Large intestine (tissue), 3 donors: ENCODE results near the gene EHMT1. TPM values are rescaled to one million over a fixed set of nuclear protein-coding genes. Genes with fewer than 3 reads are reported as not detected.

Experiments
- DNase-seq, 2 donors: peaks; one replicate each; pipeline versions ENCODE4 v3.0.0 to v3.0.0-alpha.2; 2013
- H3K27ac ChIP-seq: one replicate; pipeline ENCODE4 v1.5.1; 2013; ENCODE audit warnings: low read length
- H3K27me3 ChIP-seq: 2 replicates; pipeline ENCODE4 v1.6.1; 2013; ENCODE audit warnings: low read length; ENCODE audit not compliant: control insufficient read depth, insufficient read depth
- H3K36me3 ChIP-seq: 2 replicates; pipeline ENCODE4 v1.6.1; 2013; ENCODE audit warnings: low read length; ENCODE audit not compliant: control insufficient read depth, insufficient read depth
- H3K4me1 ChIP-seq: one replicate; pipeline ENCODE4 v1.6.1; 2013; ENCODE audit warnings: low read length; ENCODE audit not compliant: control insufficient read depth, insufficient read depth
- H3K4me3 ChIP-seq: one replicate; pipeline ENCODE4 v1.5.1; 2013; ENCODE audit warnings: low read length
- H3K9me3 ChIP-seq: one replicate; pipeline ENCODE4 v1.6.1; 2013; ENCODE audit warnings: mild to moderate bottlenecking, low read depth, low read length, moderate library complexity; ENCODE audit not compliant: control insufficient read depth
- WGBS: methylation state at CpG from one replicate; pipeline ENCODE4 v1.1.5; 2013; ENCODE audit warnings: low lambda C conversion rate; ENCODE audit not compliant: insufficient coverage; 5-methylcytosine and 5-hydroxymethylcytosine counted together
- polyA plus RNA-seq: library from polyadenylated mRNA; unstranded; fragments of 120-200 nt; gene quantifications from one replicate; pipeline ENCODE4 v1.2.1, GENCODE V29; 2013

The EHMT1 gene
- polyA plus RNA-seq, 1 donor, result 38.7 TPM

DNA sequence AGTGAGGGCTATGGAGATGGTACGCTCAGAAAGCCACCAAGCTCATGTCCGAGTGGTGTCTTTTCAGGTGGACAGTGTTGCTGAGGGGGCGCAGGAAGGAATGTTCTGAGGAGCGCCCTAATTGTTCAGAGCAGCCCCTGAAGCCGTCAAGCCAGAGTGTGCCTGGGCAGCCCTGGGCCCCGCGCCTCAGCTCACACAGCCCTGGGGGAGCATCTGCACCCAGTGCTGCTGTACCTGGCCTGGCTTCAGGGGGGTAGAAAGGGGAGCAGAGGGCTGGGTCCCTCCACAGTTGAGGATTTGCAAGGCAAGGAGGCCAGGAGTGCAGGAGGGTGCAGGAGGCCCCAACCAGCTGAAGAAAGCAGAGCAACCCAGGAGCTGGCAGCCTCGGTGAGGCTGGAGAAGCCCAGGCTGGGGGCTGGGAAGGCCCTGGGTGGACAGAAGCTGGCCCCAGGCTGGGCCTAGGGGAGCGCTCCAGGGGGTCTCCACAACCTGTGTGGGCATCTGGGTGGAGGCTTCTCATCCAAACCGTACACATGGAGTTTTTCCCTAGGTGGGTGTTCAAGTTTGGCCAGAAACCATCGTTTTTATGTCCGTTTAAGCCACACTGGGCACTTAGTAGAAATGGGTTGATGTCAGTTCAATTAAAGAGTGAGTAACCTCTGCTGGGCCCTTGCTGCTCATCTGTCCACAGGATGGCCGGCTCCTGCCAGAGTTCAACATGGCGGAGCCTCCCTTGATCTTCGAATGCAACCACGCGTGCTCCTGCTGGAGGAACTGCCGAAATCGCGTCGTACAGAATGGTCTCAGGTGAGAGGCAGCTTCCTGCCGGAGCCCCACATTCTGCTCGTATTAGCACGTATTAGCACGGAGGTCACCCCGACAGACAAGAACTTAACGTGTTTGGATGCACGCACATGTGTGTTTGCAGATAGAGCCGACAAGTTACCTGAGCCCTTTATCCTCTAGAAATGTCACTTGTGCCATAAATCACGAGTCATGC lies 196.8 kb downstream of the EHMT1 start:
- Histone ChIP-seq H3K36me3 (peaks cover 76% of the 10 kb centered on the region), H3K4me1 (no peaks in the 10 kb centered on the region)
- no CpG with 5 or more reads among the region's 30 CpGs for WGBS

DNA sequence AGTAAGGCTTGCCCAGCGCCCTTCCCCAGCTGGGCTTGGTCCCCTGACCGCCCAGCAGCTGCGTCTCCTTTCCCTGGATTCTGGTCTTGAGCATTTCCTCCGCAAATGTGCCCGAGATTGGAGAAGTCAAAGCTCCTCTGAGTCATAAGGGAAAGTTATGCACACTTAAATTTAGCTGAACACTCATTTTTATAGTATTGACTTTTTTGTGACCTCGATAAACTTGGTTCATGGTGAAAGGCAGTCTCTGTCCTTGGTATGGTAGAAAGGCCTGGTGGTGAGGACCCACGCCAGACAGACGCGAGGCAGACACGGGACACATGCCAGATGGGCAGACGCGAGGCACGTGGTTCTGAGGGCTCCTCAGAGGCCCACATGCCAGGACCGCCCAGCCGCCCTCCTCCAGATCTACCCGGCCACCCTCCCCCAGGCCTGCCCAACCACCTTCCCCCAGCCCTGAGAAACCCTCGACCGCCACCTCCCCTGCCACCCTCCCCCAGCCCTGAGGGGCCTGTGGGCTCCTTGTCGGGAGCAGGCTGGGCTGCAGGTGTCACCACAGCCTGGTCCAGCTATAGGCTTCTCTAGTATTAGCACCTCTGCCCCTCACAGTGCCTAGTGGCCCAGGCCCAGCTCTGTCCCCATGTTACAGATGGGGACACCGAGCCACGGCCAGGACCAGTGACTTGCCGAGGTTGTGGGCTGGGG lies 197.9 kb downstream of the EHMT1 start:
- Histone ChIP-seq H3K36me3 (peaks cover 79% of the 10 kb centered on the region), H3K4me1 (no peaks in the 10 kb centered on the region), H3K27me3 (no peaks in the 10 kb centered on the region), H3K9me3 (peaks cover 29% of the 10 kb centered on the region), H3K4me3 (no peak overlapping the region), H3K27ac (no peak overlapping the region)
- no peak for DNase-seq
- WGBS, result no CpG with 5 or more reads among the region's 22 CpGs

More for the DNA sequence above, 196.8 kb downstream of the EHMT1 start:
- no peak overlapping the region for H3K27ac ChIP-seq
- DNase-seq, result no peak
- H3K4me3 ChIP-seq, result no peak overlapping the region
- no peaks in the 10 kb centered on the region for H3K27me3 ChIP-seq
- peaks cover 29% of the 10 kb centered on the region for H3K9me3 ChIP-seq

DNA sequence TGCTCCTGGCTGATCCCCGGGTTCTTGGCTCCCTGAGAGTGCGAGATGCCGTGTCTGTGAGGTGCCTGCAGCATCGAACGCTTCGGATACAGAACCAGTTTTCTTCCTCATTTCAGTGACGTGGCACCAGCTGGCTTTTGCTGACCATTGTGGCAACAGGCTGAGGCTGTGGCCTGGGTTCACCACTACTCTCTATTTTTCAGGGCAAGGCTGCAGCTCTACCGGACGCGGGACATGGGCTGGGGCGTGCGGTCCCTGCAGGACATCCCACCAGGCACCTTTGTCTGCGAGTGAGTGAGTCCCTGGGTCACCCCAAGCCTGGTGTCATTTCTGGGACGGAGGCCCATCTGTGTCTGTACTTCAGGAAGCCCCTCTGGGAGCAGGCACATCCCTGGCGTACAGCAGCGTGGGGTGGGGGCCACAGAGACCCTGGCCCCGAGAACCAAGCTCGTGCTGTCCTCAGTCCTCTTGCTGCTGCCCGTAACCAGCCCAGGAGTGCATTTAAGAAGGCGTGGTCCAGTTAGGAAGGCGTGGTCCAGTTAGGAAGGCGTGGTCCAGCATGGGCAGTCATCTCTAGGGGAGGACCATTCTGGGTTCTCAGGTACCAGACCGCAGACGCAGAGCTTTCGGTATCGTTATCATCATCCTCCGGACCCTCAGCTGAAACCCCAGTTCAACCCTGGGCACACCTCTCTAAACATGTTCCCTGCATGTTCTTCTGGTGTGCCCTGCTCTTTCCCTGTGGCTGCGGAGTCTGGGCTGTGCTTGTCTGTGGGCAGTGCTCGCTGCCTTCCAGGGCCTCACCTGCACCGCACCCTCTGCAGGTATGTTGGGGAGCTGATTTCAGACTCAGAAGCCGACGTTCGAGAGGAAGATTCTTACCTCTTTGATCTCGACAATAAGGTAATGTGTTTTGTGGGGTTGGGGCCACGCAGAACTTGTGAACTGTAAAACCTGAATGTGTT lies 198.7 kb downstream of the EHMT1 start:
- no peak overlapping the region for H3K4me3 ChIP-seq
- H3K36me3 ChIP-seq, result peaks cover 78% of the 10 kb centered on the region
- H3K27ac ChIP-seq, result no peak overlapping the region
- H3K9me3 ChIP-seq, result peaks cover 29% of the 10 kb centered on the region
- H3K27me3 ChIP-seq, result no peaks in the 10 kb centered on the region
- no peak for DNase-seq
- H3K4me1 ChIP-seq, result no peaks in the 10 kb centered on the region
- WGBS, result no CpG with 5 or more reads among the region's 35 CpGs

DNA sequence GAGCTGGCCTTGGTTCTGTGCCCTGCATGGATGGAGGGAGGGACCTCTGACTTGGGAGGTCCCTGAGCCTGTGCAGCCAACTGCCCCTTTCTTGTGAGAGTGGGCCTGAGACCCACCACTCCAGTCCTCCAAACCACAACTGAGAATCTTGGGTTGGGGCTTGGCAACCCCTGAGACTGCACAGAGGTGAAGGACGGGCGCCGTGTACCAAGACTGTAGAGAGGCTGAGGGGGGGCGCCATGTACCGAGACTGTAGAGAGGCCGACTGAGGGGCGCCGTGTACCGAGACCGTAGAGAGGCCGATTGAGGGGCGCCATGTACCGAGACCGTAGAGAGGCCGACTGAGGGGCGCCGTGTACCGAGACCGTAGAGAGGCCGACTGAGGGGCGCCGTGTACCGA lies 199.5 kb downstream of the EHMT1 start:
- Histone ChIP-seq H3K27ac (no peak overlapping the region), H3K36me3 (peaks cover 71% of the 10 kb centered on the region), H3K4me1 (no peaks in the 10 kb centered on the region), H3K4me3 (no peak overlapping the region), H3K27me3 (no peaks in the 10 kb centered on the region), H3K9me3 (peaks cover 29% of the 10 kb centered on the region)
- no peak for DNase-seq
- WGBS, result no CpG with 5 or more reads among the region's 23 CpGs

DNA sequence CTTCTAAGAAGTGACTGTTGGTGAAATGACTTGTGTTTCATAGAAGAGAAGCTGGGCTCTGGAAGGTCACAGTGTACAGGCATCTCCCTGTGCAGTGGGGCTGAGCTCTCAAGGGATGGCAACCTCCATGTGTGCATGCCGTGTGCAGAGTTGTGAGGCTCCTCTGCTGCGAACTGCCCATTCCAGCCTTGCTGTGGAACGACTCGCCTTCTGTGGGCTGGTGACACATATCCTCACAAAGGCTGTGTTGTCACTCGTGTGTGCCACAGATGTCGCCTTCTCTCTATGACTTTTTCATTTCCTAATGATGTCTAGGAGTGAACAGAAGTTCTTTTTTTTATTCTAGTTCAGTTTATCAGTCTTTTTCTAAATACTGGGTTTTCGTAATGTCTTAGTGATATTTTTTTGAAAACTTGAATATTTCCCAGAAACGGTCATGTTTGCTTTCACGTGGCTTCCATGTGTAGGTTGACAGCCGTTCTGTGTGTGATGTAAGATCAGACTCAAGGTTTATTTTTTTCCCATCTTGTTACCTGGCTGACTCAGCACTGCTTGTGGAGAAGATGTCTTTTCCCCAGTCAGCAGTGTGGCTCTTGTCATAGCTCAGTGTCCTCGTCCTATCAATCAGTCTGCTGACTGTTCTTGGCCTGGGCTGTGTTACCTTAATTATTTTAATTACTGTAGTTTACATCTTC lies 201.5 kb downstream of the EHMT1 start:
- peaks cover 64% of the 10 kb centered on the region for H3K36me3 ChIP-seq

DNA sequence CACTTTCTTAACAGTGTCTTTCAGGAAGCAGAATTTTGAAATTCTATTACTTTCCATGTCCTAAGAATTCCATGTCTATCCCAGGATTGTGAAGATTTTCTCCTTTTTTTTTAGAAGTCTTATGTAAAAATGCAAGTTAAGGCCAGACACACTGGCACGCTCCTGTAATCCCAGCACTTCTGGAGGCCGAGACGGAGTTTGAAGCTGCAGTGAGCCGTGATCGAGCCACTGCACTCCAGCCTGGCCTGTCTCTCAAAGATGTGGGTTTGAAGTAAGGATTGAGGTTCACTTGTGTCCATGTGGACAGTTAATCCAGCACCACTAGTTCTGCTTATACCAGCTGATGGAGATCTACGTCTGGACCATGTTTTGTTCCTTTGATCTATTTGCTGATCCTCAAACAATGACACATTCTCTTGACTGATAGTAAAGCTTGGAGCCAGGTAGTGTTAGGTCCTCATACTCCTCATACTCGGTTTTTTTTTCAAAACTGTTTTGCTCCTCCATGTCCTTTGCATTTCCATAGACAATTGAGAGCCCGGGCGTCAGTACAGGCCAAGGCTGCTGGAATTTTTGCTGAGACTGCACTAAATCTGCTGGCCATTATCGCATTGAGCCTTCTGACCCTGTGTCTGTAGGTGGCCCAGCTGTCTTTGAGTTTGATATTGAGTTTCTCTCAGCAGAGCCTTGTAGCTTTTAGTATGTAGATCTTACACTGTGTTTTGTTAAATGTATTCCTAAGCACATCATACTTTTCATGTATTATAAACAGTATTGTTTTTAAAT lies 205.4 kb downstream of the EHMT1 start:
- Histone ChIP-seq H3K27ac (no peak overlapping the region), H3K9me3 (peaks cover 12% of the 10 kb centered on the region), H3K36me3 (peaks cover 54% of the 10 kb centered on the region), H3K27me3 (no peaks in the 10 kb centered on the region), H3K4me1 (no peaks in the 10 kb centered on the region), H3K4me3 (no peak overlapping the region)
- WGBS, result no CpG with 5 or more reads among the region's 10 CpGs
- no peak for DNase-seq

More for the DNA sequence above, 201.5 kb downstream of the EHMT1 start:
- 100% methylated on average over 3 of the region's 11 CpGs for WGBS
- peaks cover 30% of the 10 kb centered on the region for H3K9me3 ChIP-seq
- H3K27ac ChIP-seq, result no peak overlapping the region
- H3K4me3 ChIP-seq, result no peak overlapping the region
- H3K4me1 ChIP-seq, result no peaks in the 10 kb centered on the region
- DNase-seq, result no peak
- H3K27me3 ChIP-seq, result no peaks in the 10 kb centered on the region

DNA sequence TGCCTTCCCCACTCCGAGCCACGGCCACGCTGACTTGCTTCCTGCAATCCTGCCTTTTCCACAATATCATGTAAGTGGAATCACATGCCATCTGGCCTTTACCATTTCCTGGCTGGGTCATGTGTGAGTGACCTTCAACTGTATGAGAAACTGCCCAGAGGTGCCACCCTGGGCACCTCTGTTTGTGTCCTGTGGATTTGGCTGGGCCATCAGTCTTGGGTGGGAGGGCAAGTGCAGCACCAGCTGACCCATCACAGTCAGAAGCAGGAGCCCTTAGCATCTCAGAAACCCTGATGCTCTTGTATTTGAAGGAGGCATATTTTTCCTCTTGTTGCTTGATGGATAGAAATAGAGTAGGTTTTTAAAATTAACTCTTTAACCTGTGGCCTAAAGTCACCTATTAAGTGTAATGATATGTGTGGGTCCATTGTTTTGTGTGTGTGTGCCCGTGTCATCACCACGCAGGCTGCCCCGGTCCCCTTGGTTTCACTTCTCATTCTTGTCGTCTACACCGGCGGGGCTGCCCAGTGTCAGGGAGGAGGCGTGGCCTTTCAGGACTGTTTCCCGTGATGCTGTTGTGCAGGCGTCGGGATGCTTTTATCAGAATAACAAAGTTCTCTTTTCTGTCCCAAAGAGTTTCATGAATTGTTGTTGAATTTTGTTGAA lies 206.7 kb downstream of the EHMT1 start:
- peaks cover 7% of the 10 kb centered on the region for H3K9me3 ChIP-seq
- no peak overlapping the region for H3K27ac ChIP-seq
- H3K4me1 ChIP-seq, result no peaks in the 10 kb centered on the region
- WGBS, result 100% methylated on average over 3 of the region's 13 CpGs
- H3K4me3 ChIP-seq, result no peak overlapping the region
- no peaks in the 10 kb centered on the region for H3K27me3 ChIP-seq
- peaks cover 54% of the 10 kb centered on the region for H3K36me3 ChIP-seq
- DNase-seq, result no peak

DNA sequence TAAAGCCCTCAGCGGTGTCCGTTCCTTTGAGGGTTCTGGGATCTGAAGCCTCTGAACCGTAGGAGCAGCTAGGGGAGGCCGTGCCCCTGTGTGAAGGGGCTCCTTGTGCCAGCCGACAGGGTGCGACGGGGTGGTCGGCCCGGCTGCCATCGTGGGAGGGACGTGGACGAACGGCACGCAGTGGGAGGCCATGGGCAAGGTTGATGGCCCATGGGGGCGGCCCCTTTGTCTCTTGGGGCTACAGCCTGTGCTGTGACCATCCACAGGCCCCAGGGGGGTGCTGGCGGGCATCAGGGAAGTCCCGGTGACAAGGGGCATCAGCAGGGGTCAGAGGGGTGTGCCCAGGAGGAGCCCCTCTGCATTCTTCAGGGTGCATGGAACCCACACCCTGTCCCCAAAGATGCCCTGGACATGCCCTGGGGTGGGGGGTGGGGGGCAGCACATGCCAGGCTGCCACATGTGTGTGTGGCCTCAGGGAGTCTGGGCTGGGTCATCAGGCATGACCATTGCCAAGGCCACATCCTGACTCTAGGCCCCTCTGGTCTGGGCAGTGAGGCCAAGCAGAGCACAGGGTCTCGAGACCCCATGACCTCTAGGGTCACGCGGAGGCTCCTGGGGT lies 209.2 kb downstream of the EHMT1 start:
- no CpG with 5 or more reads among the region's 20 CpGs for WGBS
- Histone ChIP-seq H3K9me3 (peaks cover 19% of the 10 kb centered on the region), H3K36me3 (peaks cover 54% of the 10 kb centered on the region), H3K4me1 (no peaks in the 10 kb centered on the region), H3K27me3 (no peaks in the 10 kb centered on the region), H3K27ac (no peak overlapping the region), H3K4me3 (no peak overlapping the region)
- no peak for DNase-seq
